Nephron (organoid): ENCODE results near the gene RSL24D1.

Experiments
- H3K27ac Mint-ChIP-seq, 3 experiments: 2 replicates each; pipeline ENCODE4 v1.8.0; 2020; ENCODE audit warnings: mixed read lengths in 3 of 3, mild to moderate bottlenecking in 2 of 3, moderate library complexity in 1 of 3
- H3K27me3 Mint-ChIP-seq: 2 replicates; pipeline ENCODE4 v1.8.0; 2021; ENCODE audit warnings: low read depth, mild to moderate bottlenecking, moderate library complexity, mixed read lengths
- H3K36me3 Mint-ChIP-seq: 2 replicates; pipeline ENCODE4 v1.8.0; 2020; ENCODE audit warnings: low read depth, mixed read lengths
- H3K4me1 Mint-ChIP-seq: 2 replicates; pipeline ENCODE4 v1.8.0; 2020; ENCODE audit warnings: mixed read lengths
- H3K4me3 Mint-ChIP-seq, 3 experiments: 2 replicates each; pipeline ENCODE4 v1.8.0; 2020; ENCODE audit warnings: mild to moderate bottlenecking in 3 of 3, mixed read lengths in 3 of 3, moderate library complexity in 2 of 3
- H3K9me3 Mint-ChIP-seq: 2 replicates; pipeline ENCODE4 v1.8.0; 2020; ENCODE audit warnings: mixed read lengths
- CTCF ChIP-seq, 3 experiments: fragments of 200-600 bp; sonication (generic); IDR thresholded peaks; one replicate each; pipeline ENCODE4 v1.5.0; 2021; ENCODE audit warnings: antibody characterized with exemption in 3 of 3; ENCODE audit not compliant: unreplicated experiment in 3 of 3

The RSL24D1 gene

GRCh38 chr15:55239440-55240124, 42.8 kb upstream of the RSL24D1 start:
- Mint-ChIP-seq H3K36me3 (no peaks in the 10 kb centered on the region), H3K4me3 (no peak overlapping the region), H3K27ac (no peak overlapping the region), H3K4me1 (no peaks in the 10 kb centered on the region), H3K9me3 (no peaks in the 10 kb centered on the region), H3K27me3 (no peaks in the 10 kb centered on the region)
- no peak for TF ChIP-seq CTCF (IDR thresholded peaks at IDR 0.05; ENCODE audit: unreplicated experiment in 3 of 3)

GRCh38 chr15:55238877-55239276, 42.1 kb upstream of the RSL24D1 start:
- no peak overlapping the region for H3K27ac Mint-ChIP-seq
- no peak for TF ChIP-seq CTCF (IDR thresholded peaks at IDR 0.05; ENCODE audit: unreplicated experiment in 3 of 3)
- H3K27me3 Mint-ChIP-seq = no peaks in the 10 kb centered on the region
- H3K9me3 Mint-ChIP-seq = no peaks in the 10 kb centered on the region
- H3K4me3 Mint-ChIP-seq = no peak overlapping the region
- H3K36me3 Mint-ChIP-seq = no peaks in the 10 kb centered on the region
- no peaks in the 10 kb centered on the region for H3K4me1 Mint-ChIP-seq

- H3K9me3 Mint-ChIP-seq = no peaks in the 10 kb centered on the region
- no peak overlapping the region for H3K27ac Mint-ChIP-seq
- no peak overlapping the region for H3K4me3 Mint-ChIP-seq
- no peaks in the 10 kb centered on the region for H3K4me1 Mint-ChIP-seq
- no peaks in the 10 kb centered on the region for H3K36me3 Mint-ChIP-seq
- TF ChIP-seq CTCF (IDR thresholded peaks at IDR 0.05; ENCODE audit: unreplicated experiment in 3 of 3) = no peak
- no peaks in the 10 kb centered on the region for H3K27me3 Mint-ChIP-seq
Measured at GRCh38 chr15:55237219-55238130, 40.7 kb upstream of the RSL24D1 start.

GRCh38 chr15:55235546-55236036, 38.9 kb upstream of the RSL24D1 start:
- Mint-ChIP-seq H3K27me3 (no peaks in the 10 kb centered on the region), H3K9me3 (no peaks in the 10 kb centered on the region), H3K27ac (no peak overlapping the region), H3K4me1 (no peaks in the 10 kb centered on the region), H3K36me3 (no peaks in the 10 kb centered on the region), H3K4me3 (no peak overlapping the region)
- no peak for TF ChIP-seq CTCF (IDR thresholded peaks at IDR 0.05; ENCODE audit: unreplicated experiment in 3 of 3)

GRCh38 chr15:55234800-55235104, 38.0 kb upstream of the RSL24D1 start:
- no peaks in the 10 kb centered on the region for H3K36me3 Mint-ChIP-seq
- H3K4me1 Mint-ChIP-seq = no peaks in the 10 kb centered on the region
- no peaks in the 10 kb centered on the region for H3K9me3 Mint-ChIP-seq
- H3K27me3 Mint-ChIP-seq = no peaks in the 10 kb centered on the region
- TF ChIP-seq CTCF (IDR thresholded peaks at IDR 0.05; ENCODE audit: unreplicated experiment in 3 of 3) = no peak
- H3K4me3 Mint-ChIP-seq = no peak overlapping the region
- no peak overlapping the region for H3K27ac Mint-ChIP-seq
